Measurements from ENCODE around the gene CFAP58. TPM values are rescaled to one million over a fixed set of nuclear protein-coding genes. Genes with fewer than 3 reads are reported as not detected.
A peak's percentile ranks its signal among the peaks of the same experiment; 100 is the strongest.

Gene CFAP58
- total RNA-seq, 1 experiment from 2014 or later = 0.26 TPM

DNA sequence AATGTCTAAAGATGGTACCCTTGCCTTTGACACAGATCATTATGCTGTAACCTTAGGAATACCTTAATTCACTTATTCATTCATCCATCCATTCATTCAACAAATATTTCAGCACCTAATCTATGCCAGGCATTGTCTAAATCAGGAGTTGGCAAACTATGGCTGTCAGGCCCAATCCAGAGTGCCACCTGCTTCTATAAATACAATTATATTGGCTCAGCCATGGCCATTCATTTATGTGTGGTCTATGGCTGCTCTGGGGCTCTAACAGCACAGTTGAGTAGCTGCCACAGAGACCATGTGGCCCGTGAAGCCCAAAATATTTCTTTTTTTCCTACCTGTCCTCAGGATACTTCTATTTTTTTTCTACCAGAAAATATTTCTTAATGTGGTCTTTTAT, 9.4 kb upstream of the CFAP58 start:
- Histone ChIP-seq H3K27ac (ENCODE audit: low read length) (no peak overlapping the region), H3K36me3 (ENCODE audit: insufficient read depth, low read length) (no peaks in the 10 kb centered on the region), H3K4me1 (ENCODE audit: low read length) (peaks cover 34% of the 10 kb centered on the region)

DNA sequence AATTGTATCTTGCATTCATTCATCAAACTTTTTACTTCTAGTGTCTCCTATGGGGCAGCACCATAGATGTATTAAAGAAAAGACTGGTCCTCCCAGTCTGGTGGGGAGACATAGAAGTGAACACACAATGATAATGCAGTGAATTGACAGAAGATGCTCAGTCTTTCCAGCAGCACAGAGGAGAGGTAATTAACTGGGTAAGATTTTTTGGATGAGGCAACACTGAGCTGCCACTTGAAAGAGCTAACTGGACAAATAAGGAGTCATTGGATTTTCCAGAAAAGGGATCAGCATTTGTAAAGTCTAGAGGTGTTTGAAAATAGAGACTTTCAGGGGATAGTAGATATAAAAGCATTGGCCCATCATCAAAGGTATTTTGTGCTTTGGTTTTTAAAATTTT, 8.1 kb upstream of the CFAP58 start:
- peaks cover 38% of the 10 kb centered on the region for H3K4me1 ChIP-seq (ENCODE audit: low read length)
- H3K27me3 ChIP-seq (ENCODE audit: low read length) = no peaks in the 10 kb centered on the region
- no peaks in the 10 kb centered on the region for H3K9me2 ChIP-seq (replicated peaks; ENCODE audit: insufficient read depth, low read length)
- no peak overlapping the region for H3K27ac ChIP-seq (ENCODE audit: low read length)
- H3K79me2 ChIP-seq (ENCODE audit: low read length) = no peaks in the 10 kb centered on the region
- no peak overlapping the region for H3K4me3 ChIP-seq (ENCODE audit: low read length)
- no peak for DNase-seq
- no peak overlapping the region for H3K9ac ChIP-seq (ENCODE audit: low read length)
- H3K36me3 ChIP-seq (ENCODE audit: insufficient read depth, low read length) = no peaks in the 10 kb centered on the region
- no peak overlapping the region for H2AFZ ChIP-seq (ENCODE audit: low read length)
- no peak overlapping the region for H3K4me2 ChIP-seq (ENCODE audit: low read depth, low read length, poor library complexity, severe bottlenecking)
- no peaks in the 10 kb centered on the region for H3K9me3 ChIP-seq (ENCODE audit: low read length)
- no peaks in the 10 kb centered on the region for H4K20me1 ChIP-seq (ENCODE audit: insufficient read depth, low read depth, low read length)

More for the DNA sequence above, 9.4 kb upstream of the CFAP58 start:
- H3K27me3 ChIP-seq (ENCODE audit: low read length) = no peaks in the 10 kb centered on the region
- H3K4me2 ChIP-seq (ENCODE audit: low read depth, low read length, poor library complexity, severe bottlenecking) = no peak overlapping the region
- no peaks in the 10 kb centered on the region for H3K9me3 ChIP-seq (ENCODE audit: low read length)
- no peaks in the 10 kb centered on the region for H3K9me2 ChIP-seq (replicated peaks; ENCODE audit: insufficient read depth, low read length)
- H3K4me3 ChIP-seq (ENCODE audit: low read length) = no peak overlapping the region
- H3K79me2 ChIP-seq (ENCODE audit: low read length) = no peaks in the 10 kb centered on the region
- DNase-seq = no peak
- H4K20me1 ChIP-seq (ENCODE audit: insufficient read depth, low read depth, low read length) = no peaks in the 10 kb centered on the region
- no peak overlapping the region for H3K9ac ChIP-seq (ENCODE audit: low read length)
- no peak overlapping the region for H2AFZ ChIP-seq (ENCODE audit: low read length)

DNA sequence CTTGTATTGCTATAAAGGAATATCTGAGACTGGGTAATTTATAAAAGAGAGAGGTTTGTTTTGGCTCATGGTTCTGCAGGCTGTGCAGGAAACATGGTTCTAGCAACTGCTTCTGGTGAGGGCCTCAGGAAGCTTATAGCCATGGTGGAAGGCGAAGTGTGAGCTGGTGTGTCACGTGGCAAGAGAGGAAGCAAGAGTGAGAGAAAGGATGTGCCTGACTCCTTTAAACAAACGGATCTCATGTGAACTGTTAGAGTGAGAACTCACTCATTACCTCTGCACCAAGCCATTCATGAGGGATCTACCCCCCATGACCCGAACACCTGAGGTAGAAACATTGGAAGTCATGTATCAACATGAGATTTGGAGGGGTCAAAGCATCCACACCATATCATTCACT, 7.7 kb upstream of the CFAP58 start:
- H3K9me3 ChIP-seq (ENCODE audit: low read length) = no peaks in the 10 kb centered on the region
- no peaks in the 10 kb centered on the region for H3K9me2 ChIP-seq (replicated peaks; ENCODE audit: insufficient read depth, low read length)
- no peak overlapping the region for H3K4me2 ChIP-seq (ENCODE audit: low read depth, low read length, poor library complexity, severe bottlenecking)
- H3K36me3 ChIP-seq (ENCODE audit: insufficient read depth, low read length) = no peaks in the 10 kb centered on the region
- peaks cover 38% of the 10 kb centered on the region for H3K4me1 ChIP-seq (ENCODE audit: low read length)
- H2AFZ ChIP-seq (ENCODE audit: low read length) = no peak overlapping the region
- no peaks in the 10 kb centered on the region for H3K79me2 ChIP-seq (ENCODE audit: low read length)
- no peak overlapping the region for H3K9ac ChIP-seq (ENCODE audit: low read length)
- H4K20me1 ChIP-seq (ENCODE audit: insufficient read depth, low read depth, low read length) = no peaks in the 10 kb centered on the region
- H3K27me3 ChIP-seq (ENCODE audit: low read length) = no peaks in the 10 kb centered on the region
- no peak overlapping the region for H3K27ac ChIP-seq (ENCODE audit: low read length)
- no peak for DNase-seq
- no peak overlapping the region for H3K4me3 ChIP-seq (ENCODE audit: low read length)

DNA sequence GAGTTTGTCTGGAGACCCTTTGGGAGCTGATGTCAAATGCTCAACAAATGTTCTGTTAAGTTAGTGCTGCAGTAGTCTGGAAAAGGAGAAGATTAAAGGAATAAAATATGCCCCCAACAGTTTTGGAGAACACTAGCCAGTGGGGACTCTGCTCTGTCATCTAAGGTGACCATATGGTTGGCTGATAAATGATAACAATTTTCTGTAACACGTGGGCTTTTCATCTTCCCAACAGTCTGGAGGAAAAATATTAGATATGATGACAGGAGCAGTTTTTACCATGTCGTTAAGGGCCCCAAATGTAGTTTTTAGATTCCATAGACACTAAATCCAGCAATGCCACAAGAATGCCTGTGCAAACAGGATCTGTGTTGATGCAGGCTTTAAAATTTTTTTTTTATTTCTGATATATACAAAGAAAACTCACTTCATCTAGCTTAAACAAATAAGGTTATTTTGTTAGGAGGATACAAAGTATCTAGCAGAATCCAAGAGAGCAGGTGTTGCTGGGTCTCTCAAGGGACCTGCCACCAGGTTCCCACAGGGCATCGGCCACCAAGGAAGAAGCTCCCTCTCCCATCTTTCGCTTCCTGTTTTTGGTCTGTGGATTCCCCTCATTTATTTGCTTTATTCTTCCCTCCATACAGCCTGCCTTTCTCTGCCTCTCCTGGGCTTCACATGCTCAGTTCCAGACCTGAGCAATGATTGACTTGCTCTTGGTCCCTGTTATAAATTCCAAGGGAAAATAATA, 6.2 kb upstream of the CFAP58 start:
- Histone ChIP-seq H2AFZ (ENCODE audit: low read length) (no peak overlapping the region), H3K79me2 (ENCODE audit: low read length) (no peaks in the 10 kb centered on the region), H4K20me1 (ENCODE audit: insufficient read depth, low read depth, low read length) (no peaks in the 10 kb centered on the region), H3K4me2 (ENCODE audit: low read depth, low read length, poor library complexity, severe bottlenecking) (peak overlapping the region; percentile 70), H3K9me2 (replicated peaks; ENCODE audit: insufficient read depth, low read length) (no peaks in the 10 kb centered on the region), H3K27me3 (ENCODE audit: low read length) (no peaks in the 10 kb centered on the region), H3K9ac (ENCODE audit: low read length) (peak overlapping the region; percentile 46; the same call in 1 of the 2 replicates), H3K4me3 (ENCODE audit: low read length) (peak overlapping the region; percentile 47), H3K9me3 (ENCODE audit: low read length) (no peaks in the 10 kb centered on the region), H3K27ac (ENCODE audit: low read length) (peak overlapping the region; percentile 84), H3K4me1 (ENCODE audit: low read length) (peaks cover 47% of the 10 kb centered on the region), H3K36me3 (ENCODE audit: insufficient read depth, low read length) (no peaks in the 10 kb centered on the region)
- DNase-seq = peak; percentile 51

DNA sequence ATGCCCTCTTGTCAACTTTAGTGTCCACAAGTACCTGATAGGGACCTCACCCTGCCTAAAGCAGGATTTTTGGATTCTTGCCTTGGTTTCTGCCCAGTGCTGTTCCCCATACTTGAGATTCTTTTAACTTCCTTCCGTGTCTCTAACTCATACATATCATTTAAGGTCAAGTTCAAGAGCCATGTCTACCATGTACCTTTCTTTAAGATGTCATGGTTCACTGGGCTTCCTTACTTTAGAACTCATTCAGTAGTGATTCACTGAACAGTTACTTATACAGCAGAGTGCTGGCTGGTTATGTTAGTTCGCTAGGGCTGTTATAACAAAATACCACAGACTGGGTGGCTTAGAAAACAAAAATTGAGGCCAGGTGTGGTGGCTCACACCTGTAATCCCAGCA, 5.0 kb upstream of the CFAP58 start:
- H3K4me3 ChIP-seq (ENCODE audit: low read length) = peak overlapping the region; percentile 47; the same call in 1 of the 2 replicates
- H3K79me2 ChIP-seq (ENCODE audit: low read length) = no peaks in the 10 kb centered on the region
- no peaks in the 10 kb centered on the region for H3K27me3 ChIP-seq (ENCODE audit: low read length)
- H3K4me2 ChIP-seq (ENCODE audit: low read depth, low read length, poor library complexity, severe bottlenecking) = peak overlapping the region; percentile 70
- no peaks in the 10 kb centered on the region for H3K9me2 ChIP-seq (replicated peaks; ENCODE audit: insufficient read depth, low read length)
- no peaks in the 10 kb centered on the region for H3K9me3 ChIP-seq (ENCODE audit: low read length)
- H4K20me1 ChIP-seq (ENCODE audit: insufficient read depth, low read depth, low read length) = no peaks in the 10 kb centered on the region
- H3K4me1 ChIP-seq (ENCODE audit: low read length) = peaks cover 44% of the 10 kb centered on the region
- no peaks in the 10 kb centered on the region for H3K36me3 ChIP-seq (ENCODE audit: insufficient read depth, low read length)
- DNase-seq = no peak
- H3K27ac ChIP-seq (ENCODE audit: low read length) = peak overlapping the region; percentile 84
- H2AFZ ChIP-seq (ENCODE audit: low read length) = no peak overlapping the region
- H3K9ac ChIP-seq (ENCODE audit: low read length) = no peak overlapping the region; the same call in 1 of the 2 replicates

DNA sequence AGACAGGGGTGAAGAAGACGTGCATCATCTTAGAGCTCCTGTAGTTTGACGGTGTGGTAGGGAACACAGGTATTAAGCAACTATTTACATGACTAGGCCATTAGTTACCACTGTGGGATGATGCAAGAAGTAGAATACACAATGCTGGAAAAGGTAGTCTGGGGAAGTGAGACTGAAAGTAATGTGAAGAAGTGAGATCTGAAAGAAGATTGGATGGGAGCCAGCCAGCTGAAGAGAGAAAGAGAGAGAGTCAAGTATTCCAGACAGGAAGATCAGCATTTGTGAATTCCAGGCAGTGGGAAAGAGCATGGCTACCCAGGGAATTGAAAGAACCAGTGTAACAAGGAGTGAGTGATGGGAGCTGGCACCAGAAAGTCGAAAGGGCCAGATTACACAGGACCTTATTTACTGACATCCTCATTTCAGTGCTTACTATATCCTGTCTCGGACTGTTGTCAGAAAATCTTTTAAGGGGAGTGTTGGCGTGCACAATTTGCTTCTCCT, 4.0 kb upstream of the CFAP58 start:
- no peaks in the 10 kb centered on the region for H3K9me3 ChIP-seq (ENCODE audit: low read length)
- H3K4me3 ChIP-seq (ENCODE audit: low read length) = peak overlapping the region; percentile 37
- H3K27me3 ChIP-seq (ENCODE audit: low read length) = no peaks in the 10 kb centered on the region
- DNase-seq = peak; percentile 80
- H2AFZ ChIP-seq (ENCODE audit: low read length) = peak overlapping the region; percentile 3; the same call in 1 of the 2 replicates
- H3K4me1 ChIP-seq (ENCODE audit: low read length) = peaks cover 44% of the 10 kb centered on the region
- H3K4me2 ChIP-seq (ENCODE audit: low read depth, low read length, poor library complexity, severe bottlenecking) = peak overlapping the region; percentile 62
- no peaks in the 10 kb centered on the region for H4K20me1 ChIP-seq (ENCODE audit: insufficient read depth, low read depth, low read length)
- no peaks in the 10 kb centered on the region for H3K79me2 ChIP-seq (ENCODE audit: low read length)
- H3K9me2 ChIP-seq (replicated peaks; ENCODE audit: insufficient read depth, low read length) = no peaks in the 10 kb centered on the region
- H3K36me3 ChIP-seq (ENCODE audit: insufficient read depth, low read length) = no peaks in the 10 kb centered on the region
- H3K27ac ChIP-seq (ENCODE audit: low read length) = peak overlapping the region; percentile 84; the same call in 1 of the 2 replicates
- H3K9ac ChIP-seq (ENCODE audit: low read length) = peak overlapping the region; percentile 35

DNA sequence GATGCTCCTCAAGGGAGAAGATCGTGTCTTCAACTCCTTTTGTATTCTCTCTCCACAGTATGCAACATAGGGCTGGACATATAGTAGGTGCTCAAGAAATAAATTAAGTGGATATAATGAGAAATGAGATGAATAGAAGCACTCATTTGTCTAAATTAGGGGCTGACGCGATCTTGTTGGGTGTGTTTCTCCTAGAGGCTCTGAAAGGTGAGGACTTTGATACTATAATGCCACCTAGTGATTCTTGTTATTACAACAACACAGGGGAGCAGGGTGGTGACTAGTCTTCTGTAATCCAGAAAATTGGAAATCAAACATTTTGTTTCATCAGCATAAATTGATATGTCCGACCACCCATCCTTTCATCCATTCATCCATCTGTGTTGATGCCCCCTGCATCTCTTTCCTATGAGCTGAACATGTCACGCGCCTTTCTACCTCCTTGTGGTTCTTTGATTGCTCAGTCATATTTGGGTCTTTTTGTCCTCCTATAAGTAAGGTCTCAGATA, 3.5 kb upstream of the CFAP58 start:
- peak; percentile 88 for DNase-seq
- no peaks in the 10 kb centered on the region for H3K79me2 ChIP-seq (ENCODE audit: low read length)
- peak overlapping the region; percentile 37; the same call in 1 of the 2 replicates for H3K4me3 ChIP-seq (ENCODE audit: low read length)
- no peaks in the 10 kb centered on the region for H3K27me3 ChIP-seq (ENCODE audit: low read length)
- H3K27ac ChIP-seq (ENCODE audit: low read length) = peak overlapping the region; percentile 84; the same call in 1 of the 2 replicates
- peaks cover 44% of the 10 kb centered on the region for H3K4me1 ChIP-seq (ENCODE audit: low read length)
- H4K20me1 ChIP-seq (ENCODE audit: insufficient read depth, low read depth, low read length) = no peaks in the 10 kb centered on the region
- H3K9ac ChIP-seq (ENCODE audit: low read length) = peak overlapping the region; percentile 22
- no peaks in the 10 kb centered on the region for H3K9me2 ChIP-seq (replicated peaks; ENCODE audit: insufficient read depth, low read length)
- H3K9me3 ChIP-seq (ENCODE audit: low read length) = no peaks in the 10 kb centered on the region
- peak overlapping the region; percentile 62 for H3K4me2 ChIP-seq (ENCODE audit: low read depth, low read length, poor library complexity, severe bottlenecking)
- no peaks in the 10 kb centered on the region for H3K36me3 ChIP-seq (ENCODE audit: insufficient read depth, low read length)
- H2AFZ ChIP-seq (ENCODE audit: low read length) = no peak overlapping the region; the same call in 1 of the 2 replicates

DNA sequence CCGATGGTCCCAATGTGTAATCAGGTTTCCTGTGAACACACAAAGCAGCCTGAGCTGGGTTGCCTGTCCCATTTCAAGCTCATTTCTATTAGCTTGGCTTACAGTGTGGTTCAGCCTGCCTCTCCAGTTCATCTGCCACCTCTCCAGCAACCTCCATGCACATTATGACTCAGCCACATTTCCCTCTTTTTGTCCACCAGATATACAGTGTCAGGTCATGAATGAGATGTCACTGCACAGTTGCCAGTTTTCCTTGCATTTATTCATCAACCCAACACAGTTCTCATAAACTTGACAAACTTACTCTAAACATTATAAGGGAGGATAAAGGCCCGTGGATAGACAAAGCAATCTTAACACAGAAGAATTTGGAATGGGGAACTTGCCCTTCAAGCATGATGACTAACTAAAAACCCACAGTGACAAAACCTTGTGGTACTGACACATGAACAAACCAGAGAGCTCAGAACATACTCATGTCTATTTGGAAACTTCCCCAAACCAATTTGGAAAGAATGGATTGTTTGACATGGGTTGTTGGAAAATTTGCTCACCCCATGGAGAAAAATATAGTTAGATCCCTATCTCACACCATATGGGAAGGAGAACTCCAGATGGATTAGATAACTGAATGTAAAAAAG, 2.5 kb upstream of the CFAP58 start:
- Histone ChIP-seq H3K79me2 (ENCODE audit: low read length) (no peaks in the 10 kb centered on the region), H3K9me2 (replicated peaks; ENCODE audit: insufficient read depth, low read length) (no peaks in the 10 kb centered on the region), H3K4me1 (ENCODE audit: low read length) (peaks cover 44% of the 10 kb centered on the region), H3K4me3 (ENCODE audit: low read length) (no peak overlapping the region), H2AFZ (ENCODE audit: low read length) (no peak overlapping the region), H3K9ac (ENCODE audit: low read length) (no peak overlapping the region), H3K27ac (ENCODE audit: low read length) (no peak overlapping the region), H3K36me3 (ENCODE audit: insufficient read depth, low read length) (no peaks in the 10 kb centered on the region), H3K4me2 (ENCODE audit: low read depth, low read length, poor library complexity, severe bottlenecking) (peak overlapping the region; percentile 63), H3K27me3 (ENCODE audit: low read length) (no peaks in the 10 kb centered on the region), H3K9me3 (ENCODE audit: low read length) (no peaks in the 10 kb centered on the region), H4K20me1 (ENCODE audit: insufficient read depth, low read depth, low read length) (no peaks in the 10 kb centered on the region)
- DNase-seq = peak; percentile 36
